HUDEP-2 (cell line): Measurements from ENCODE around the gene SIX3.

Experiments
- DNase-seq, 76 experiments: peaks; one replicate each; lab custom pipeline; 2025; ENCODE audit not compliant: unreplicated experiment in 76 of 76; lab: John Stamatoyannopoulos, UW

The SIX3 gene

GRCh38 chr2:44942304-44943030 lies 965 bp downstream of the SIX3 start:
- DNase-seq, result no peak

DNA sequence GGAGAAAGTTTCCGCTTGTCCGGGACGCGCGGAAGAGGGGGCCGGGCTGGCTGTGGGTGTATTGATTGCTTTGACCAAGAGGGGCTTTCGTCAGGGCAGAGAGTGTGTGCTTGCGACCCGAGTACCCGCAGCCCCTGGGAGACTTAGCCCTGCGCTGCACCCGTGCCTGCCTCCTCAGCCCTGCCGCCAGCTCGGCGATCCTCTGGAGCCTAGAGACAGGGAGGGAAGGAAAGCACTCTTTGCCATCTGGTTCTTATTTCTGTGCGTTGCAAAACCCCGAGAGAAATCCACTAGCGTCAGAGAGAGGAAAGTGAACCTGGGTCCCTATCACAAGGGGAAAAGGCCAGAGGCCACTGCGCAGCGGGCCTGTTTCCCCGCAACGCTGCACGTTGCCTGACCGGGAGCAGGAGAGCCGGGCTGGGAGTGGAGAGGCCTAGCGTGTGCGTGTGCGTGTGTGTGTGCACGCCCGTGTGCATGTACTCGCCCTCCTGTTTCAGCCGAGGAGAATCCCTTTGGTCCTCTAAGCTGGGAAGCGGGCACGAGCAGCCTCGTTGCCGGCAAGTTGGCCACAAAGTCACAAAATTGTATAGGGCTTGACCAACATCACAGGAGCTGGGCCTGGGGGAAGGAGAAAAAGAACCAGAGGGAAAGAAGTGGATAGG lies 1.7 kb downstream of the SIX3 start:
- DNase-seq, result no peak

DNA sequence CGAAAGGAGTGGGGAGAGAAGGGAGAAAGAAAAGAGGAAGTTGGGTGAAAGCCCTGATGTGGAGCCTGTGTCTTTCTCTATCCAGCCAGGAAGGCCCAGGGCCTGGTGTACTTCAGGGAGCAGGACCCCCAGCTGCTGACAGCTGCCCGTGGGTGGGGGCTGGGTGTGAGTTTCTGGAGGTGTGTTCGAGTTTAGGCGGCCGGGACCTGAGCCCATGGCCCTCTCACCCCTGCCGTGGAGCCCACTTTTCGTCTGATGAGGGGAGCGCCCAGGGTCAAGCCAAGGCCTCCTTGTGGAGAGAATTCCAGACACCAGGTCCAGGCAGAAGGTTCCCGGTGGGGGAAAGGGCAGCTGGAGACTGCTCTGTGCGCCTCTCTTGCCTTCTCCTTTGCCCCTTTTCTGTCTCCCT lies 2.2 kb downstream of the SIX3 start:
- no peak for DNase-seq

DNA sequence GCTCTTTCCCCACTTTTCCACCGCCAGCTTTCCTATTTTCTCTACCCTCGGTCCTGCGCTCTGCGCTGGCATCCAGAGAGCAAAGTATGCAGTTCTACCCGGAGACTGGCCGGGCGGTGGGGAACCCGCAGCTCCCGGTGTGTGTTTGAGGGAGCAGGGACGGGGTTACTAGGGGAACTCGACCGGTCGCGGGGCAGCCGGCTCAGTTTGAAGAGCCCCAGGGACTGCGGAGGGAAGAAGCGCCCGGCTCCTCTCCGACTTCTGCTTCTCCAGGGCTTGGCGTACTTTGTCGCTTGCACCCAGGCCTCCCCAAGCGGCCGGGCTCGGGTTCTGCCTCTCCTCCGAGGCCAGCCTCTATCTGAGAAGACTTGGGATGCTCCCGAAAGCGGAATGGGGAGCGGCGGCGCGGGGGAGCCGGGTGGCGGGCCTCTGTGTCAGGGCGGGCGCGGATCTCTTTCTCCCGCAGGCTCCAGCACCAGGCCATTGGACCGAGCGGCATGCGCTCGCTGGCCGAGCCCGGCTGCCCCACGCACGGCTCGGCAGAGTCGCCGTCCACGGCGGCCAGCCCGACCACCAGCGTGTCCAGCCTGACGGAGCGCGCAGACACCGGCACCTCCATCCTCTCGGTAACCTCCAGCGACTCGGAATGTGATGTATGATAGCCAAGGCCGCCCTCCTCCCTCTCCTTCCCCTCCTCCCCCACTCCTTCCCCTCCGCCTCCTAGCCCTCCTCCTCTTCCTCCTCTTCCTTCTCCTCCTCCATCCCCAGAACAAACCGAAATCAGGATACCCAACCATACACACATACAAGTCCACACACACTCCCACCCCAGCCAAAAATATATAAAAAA lies 2.8 kb downstream of the SIX3 start:
- DNase-seq, result no peak

GRCh38 chr2:44944952-44945612 lies 3.6 kb downstream of the SIX3 start:
- no peak for DNase-seq

DNA sequence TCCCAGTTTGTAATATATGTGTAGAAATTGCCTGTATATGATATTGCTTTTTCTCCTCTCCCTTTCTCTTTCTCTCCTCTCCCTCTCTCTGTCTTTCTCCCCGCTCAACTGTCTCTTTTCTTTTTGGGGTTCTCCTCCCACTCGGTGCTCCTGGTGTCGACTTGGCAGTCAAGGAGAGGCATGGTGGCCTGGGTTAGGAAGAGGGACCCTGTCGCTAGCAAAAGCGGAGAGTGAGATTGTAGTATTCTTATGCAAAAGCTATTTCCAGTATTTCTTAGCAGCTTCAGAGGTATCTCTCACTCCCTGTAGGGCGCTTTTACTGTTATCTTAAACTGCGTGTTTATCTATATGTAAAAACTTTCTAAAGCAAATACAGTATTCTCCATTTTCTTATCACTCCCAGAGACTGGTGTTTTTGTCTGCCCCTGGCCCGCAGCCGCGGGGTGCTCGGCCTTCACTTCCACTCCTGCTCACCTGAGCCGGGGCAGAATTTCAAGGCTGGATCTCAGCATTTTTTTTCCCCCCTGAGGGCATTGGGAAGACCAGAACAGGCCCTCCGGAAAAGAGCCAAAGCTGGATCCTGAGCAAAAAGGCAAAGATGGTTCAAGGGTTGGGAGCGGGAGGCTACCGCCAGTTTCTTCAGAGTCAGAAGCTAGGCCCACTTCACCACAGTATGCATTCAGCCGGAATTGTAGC lies 4.3 kb downstream of the SIX3 start:
- no peak for DNase-seq

DNA sequence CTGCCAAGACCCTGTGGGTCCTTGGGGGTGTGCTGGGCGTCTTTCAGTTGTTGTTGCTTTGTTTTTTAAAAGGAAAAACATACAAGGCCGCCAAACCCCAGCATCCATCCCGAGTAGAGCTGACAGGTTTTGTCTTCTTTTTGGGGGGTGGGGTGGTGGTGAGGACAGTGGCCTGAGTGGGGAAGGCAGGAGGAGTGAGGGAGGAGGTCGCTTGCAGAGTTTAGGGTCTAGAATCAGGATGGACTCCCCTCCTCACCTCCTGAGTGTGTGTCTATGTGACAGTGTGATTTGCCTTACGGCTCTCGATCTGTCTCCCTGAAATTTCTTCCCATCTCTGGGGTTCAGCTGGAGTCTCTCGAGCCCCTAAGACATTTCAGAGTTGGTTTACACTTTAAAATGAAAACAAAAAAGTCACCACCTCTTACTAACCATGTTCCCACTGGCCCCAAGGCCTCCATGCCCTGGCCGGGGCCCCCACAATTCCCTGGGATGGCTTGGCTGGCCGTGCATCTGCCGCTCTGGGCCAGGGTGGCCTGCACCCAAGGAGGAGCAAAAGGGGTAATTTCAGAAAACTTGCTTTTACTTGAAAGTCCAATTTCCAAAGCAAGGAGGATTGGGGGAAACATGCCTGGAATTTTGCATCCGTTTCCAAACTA lies 5.0 kb downstream of the SIX3 start:
- no peak for DNase-seq

GRCh38 chr2:44947028-44947375 lies 5.5 kb downstream of the SIX3 start:
- no peak for DNase-seq

DNA sequence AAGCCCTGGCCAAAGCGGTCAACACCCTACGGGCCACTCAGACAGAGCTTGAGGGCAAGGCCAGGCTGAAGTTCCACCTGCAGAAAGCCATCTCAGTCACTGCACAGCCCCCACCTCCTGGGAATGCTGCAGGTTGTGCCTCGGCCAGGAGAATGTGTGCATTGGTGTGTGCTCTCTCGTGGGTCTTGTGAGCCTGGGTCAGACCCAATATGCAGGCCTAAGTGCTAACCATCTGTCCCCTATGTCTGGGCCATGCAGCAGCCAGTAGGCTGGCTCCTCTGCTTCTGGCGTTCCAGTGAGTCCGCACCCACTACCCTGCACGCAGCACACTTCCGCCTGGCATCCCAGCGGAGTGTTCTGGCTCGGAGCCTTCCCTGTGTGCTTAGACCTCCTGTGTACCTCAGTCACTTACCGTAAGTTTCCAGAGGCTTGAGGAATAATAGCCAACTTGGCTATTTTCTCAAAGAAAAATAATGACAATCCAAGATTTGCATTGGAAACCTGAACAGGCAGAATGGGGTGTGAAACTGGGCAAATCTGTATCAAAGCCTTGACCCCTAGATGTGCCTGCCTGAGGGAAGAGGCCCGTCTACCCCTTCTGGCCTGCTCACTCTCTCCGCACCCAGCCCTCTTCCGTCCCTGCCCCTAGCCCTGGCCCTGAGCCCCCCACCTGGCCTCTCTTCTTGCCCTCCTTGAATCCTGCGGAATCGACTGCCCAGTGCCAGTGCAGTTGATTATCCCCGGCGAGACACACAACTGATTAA lies 7.2 kb downstream of the SIX3 start:
- DNase-seq, result no peak

- DNase-seq, result peak in 1 of 76 experiments; percentile 2
Observed at GRCh38 chr2:44949329-44950151, 8.0 kb downstream of the SIX3 start.

GRCh38 chr2:44950646-44951045 lies 9.1 kb downstream of the SIX3 start:
- no peak for DNase-seq

- no peak for DNase-seq
Observed at GRCh38 chr2:44951124-44951523, 9.6 kb downstream of the SIX3 start.

DNA sequence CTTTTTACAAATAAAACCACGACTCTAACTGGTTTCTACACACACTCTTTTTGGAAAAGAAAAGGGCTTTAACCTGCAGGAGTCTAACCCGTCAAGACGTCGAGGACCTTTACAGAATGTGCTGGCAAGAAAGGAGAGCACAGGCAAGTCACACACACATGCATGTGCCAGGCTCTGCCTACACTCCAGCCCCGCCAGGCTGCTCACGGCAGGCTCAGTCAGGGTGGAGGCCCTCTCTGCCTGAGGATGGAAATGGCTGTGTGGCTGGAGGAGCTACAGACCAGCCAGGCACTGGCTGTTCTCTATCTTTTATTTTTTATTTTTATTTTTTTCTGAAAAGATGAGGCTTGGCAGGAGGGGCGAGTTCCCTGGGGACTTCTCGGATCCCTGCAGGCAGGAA lies 10.2 kb downstream of the SIX3 start:
- peak in 1 of 76 experiments; percentile 6 for DNase-seq

GRCh38 chr2:44952143-44952805 lies 10.8 kb downstream of the SIX3 start:
- peak in 46 of 76 experiments; percentile 6 to 65 (median 22) for DNase-seq

DNA sequence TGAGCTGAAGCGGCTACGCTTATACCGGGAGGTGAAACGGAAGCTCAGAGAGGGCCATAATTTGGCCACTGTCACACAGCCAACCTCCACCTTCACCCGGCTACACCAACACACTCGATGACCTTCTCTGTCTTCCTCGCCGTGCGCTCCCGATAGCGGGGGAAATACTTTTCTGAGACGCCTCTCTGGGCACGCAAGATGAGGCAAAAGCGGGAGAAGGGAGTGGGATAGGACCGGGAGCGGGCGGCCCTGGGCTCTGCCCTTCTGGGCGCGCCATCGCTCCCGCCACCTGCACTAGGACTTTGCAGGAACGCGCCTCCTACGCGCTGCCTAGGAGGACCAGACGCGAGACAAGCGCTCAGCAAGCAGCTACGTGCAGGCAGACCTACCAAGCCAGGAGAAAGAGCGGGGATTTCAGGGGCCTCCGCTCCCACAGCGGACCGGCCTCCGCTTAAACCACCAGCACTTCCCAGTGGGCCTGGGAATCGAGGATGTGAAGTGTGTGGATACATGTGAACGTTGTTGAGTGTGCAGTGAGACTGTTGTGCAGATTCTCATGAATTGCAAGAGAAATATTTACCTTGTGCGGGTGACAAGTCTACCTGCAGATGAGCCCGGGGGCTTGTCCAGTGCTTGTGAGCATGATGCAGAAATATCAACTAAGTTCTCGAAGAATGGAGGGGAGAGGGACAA lies 11.4 kb downstream of the SIX3 start:
- DNase-seq, result no peak

- no peak for DNase-seq
Observed at GRCh38 chr2:44953499-44953883, 12.0 kb downstream of the SIX3 start.

- no peak for DNase-seq
Observed at GRCh38 chr2:44954447-44954888, 13.0 kb downstream of the SIX3 start.
